Cerebellar cortex (tissue), 1 donor: ENCODE data around the gene SLC29A4.

Source experiments
- DNase-seq: peaks from one replicate; pipeline ENCODE4 v3.0.0-alpha.2; 2015; ENCODE audit warnings: low spot score

The SLC29A4 gene

DNA sequence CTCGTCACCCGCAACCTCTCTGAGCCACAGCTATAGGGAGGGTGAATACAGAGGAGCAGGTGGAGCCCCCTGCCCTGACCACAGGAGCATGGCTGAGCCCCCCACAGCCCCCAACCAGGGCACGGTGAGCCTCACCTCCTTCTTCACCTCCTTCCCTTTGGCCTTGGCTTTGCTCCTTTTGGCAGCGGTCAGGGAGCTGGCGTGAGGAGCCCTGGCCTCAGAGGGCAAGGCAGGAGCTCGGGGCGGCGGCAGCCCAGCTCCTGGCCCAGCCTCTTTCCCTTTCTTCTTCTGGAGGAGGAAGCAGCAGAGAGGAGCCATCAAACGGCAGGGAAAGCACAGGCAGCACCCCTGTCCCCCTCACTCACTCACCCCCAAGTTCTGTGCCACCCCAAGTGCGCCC lies 42.2 kb downstream of the SLC29A4 start:
- DNase-seq: no peak

DNA sequence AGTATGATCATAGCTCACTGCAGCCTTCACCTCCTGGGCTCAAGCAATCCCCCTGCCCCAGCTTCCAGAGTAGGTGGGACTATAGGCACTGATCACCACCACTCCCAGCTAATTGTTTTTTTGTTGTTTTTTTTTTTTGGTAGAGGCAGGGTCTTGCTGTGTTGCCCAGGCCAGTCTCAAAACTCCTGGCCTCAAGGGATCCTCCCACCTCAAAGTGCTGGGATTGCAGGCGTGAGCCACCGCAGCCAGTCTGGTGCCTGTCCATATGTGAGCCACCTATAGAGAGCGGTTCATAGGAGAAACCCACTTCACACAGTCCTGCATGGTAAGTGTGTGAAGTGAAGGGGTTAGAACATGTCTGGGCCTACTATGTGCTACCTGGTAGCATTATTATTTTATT lies 47.5 kb downstream of the SLC29A4 start:
- no peak for DNase-seq

DNA sequence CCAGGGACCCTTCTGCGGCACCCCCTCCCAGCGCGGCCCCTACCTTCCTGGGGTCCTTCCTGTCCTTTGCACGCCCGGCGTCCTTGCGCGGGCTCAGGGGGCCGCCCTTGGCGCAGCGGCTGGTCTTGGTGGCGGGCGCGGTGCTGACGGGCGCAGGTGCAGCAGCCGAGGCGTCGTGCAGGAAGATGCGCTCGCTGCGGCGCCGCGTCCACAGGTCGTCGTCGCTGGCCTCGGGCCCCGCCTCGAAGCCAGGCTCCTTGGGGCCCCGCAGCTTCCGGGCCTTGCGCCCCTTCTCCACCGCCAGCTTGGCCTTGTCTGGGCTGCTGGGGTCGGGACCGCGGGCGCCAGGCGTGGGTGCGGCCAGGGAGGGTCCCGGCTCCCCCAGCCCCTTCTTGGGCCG lies 49.8 kb downstream of the SLC29A4 start:
- no peak for DNase-seq

DNA sequence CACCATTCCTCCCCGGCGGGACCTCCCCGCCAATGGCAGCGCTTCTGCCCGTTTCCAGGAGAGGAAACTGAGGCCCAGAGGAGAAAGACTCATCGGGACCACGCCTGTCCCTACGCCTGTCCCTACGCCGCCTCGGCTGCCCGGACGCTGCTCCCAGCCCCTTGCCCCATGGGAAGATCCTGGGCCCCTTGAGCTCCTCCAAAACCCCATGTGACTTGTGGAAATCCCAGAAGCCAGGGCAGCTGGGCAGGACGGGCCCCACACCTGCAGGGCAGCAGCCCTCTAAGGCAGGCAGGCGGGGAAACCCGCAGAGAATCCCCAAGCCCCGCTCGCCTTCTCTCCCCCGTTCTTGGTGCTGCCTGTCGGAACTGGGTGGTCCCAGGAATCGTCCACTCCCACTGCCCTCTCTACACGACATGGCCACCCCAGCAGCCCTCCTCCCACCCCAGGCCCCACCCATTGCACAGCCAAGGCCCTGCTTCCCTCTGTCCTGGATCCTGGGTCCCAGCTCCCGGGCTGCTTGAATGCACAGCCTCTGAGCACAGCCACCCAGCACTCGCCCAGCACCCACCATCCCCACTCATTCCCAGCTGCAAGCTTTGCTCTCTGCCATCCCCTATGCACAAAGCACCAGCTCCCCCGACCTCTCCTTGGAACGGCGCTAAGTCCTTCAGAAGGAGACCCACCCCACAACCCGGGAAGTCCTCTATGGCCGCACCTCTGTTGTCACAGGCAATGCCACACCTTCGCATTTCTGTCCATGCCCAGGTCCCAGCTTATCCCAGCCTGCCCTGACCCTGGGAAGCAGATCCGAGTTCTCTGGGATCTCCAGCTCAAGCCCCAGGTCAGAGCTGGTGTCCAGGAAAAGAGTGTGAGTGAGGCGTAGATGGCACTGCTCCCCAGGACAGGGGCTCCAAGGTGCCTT lies 50.6 kb downstream of the SLC29A4 start:
- no peak for DNase-seq

DNA sequence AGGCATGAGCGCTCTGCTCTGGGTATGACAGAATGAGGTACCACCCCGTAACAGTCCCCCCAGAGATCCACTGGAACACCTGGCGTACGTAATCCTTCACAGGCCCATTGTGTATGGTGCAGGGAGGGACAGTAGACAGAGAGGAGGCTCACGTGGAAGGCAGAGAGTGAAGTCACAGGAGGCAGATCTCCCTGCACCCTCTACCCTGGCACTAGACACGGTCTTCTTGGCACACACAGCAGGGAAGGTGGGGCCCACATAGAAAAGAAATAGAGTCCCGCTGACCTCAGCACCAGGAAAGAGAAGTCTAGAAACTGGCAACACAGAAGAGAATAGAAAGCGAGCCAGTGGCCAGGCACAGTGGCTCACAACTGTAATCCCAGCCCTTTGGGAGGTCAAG lies 51.9 kb downstream of the SLC29A4 start:
- DNase-seq: no peak

DNA sequence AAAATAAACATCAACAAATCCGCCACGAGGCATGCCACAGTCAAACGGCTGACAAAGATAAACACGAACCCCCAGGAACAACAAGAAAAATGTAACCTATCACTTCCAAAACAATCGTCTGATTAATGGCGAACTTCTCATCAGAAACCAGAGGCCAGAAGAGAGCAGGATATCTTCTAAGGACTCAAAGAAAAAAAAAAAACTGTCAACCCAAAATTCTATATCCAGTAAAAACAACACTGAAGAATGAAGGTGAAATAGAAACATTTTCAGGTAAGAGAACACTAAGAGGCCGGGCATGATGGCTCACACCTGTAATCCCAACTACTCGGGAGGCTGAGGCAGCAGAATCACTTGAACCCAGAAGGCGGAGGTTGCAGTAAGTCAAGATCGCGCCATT lies 54.3 kb downstream of the SLC29A4 start:
- no peak for DNase-seq

DNA sequence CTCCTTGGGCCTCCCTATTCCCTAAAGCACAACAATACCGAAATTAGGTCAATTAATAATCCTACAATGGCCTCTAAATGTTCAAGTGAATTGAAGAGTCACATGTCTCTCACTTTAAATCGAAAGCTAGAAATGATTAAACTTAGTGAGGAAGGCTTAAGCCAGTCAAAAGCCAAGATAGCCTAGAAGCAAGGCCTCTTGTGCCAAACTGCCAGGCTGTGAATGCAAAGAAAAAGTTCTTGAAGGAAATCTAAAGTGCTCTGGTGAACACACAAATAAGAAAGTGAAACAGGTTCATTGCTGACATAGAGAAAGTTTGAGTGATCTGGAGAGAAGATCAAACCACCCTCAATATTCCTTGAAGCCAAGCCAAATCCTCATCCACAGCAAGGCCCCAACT lies 57.2 kb downstream of the SLC29A4 start:
- DNase-seq: no peak

DNA sequence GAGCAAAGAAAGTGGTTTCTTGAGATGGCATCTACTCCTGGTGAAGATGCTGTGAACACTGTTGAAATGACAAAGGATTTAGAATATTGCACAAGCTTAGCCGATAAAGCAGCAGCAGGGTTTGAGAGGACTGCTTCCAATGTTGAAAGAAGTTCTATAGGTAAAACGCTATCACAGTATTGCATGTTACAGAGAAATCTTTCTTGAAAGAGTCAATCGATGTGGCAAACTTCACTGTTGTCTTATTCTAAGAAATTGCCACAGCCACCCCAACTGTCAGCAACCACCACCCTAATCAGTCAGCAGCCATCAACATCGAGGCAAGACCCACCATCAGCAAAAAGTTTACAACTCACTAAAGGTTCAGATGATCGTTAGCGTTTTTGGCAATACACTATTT lies 59.9 kb downstream of the SLC29A4 start:
- no peak for DNase-seq

DNA sequence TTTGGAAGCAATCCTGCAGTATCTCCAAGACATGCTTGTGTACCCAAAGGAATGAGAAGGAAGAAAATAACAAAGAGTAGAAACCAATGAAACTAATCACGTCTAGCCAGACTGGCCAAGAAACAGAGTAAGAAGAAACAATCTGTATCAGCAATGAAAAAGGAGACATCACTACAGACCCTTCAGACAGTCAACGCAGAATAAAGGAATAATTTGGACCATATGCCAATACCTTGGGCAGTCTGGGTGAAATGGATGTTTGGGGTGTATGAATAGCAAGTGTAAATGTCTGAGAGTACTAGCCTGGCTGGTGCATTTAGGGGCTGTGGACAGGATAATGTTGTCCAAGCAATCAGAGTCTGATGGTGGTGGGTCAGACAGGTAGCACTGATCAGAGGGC lies 61.1 kb downstream of the SLC29A4 start:
- no peak for DNase-seq

DNA sequence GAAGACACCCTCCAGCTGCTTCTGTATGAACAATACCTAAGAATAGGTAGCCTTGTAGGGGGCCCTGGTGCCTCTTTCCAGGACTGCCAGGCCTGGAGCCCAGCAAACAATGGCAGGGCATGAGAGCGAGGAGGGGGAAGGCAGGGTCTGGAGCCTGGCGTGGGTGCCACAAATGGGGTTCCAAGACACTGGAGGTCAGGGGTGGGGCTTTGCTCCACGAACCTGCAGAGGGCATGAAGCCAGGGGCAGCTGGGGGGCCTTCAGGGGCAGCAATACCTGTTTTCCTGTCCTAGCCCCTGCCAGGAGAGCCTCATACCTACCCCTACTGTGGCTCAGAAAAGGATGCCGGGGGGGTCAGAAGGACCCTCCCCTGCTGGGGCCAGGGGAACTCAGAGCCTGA lies 61.6 kb downstream of the SLC29A4 start:
- no peak for DNase-seq

DNA sequence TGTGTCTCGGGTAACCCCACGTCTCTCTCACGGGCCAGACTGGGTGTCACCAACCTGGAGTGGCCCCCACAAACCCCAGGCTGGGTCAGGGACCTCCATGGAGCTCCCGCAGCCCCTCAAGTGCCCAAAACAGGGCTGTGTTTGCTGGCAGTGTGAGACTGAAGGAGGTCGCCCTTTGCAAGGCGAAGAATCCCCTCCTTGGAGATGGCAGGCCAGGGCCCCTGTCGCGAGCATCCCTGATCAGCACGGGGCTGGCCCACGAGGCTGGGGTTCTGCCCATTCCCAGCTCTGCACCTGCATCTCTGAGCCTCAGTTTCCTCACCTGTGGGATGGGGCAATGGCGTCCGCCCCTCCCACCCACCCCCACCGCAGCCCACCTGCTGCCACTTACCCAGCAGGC lies 62.4 kb downstream of the SLC29A4 start:
- no peak for DNase-seq

DNA sequence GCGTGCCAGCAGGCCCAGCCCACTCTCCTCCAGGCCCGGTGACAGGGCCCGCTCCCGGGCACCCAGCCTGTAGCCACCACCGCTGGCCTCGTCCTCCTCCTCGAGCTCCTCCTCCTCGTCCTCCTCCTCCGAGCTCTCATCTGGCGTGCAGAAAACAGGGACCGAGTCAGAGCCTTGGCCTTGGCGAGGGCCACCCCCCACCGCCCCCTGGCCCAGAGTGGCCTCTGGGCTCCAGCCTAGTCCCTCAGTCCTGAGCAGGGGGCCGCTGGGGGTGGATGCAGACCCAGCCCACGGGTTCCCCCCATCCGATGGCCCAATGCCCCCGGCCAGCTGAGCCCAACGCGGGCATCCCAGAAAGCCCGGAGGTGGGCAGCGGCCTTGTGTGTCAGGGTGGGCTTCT lies 62.9 kb downstream of the SLC29A4 start:
- no peak for DNase-seq

DNA sequence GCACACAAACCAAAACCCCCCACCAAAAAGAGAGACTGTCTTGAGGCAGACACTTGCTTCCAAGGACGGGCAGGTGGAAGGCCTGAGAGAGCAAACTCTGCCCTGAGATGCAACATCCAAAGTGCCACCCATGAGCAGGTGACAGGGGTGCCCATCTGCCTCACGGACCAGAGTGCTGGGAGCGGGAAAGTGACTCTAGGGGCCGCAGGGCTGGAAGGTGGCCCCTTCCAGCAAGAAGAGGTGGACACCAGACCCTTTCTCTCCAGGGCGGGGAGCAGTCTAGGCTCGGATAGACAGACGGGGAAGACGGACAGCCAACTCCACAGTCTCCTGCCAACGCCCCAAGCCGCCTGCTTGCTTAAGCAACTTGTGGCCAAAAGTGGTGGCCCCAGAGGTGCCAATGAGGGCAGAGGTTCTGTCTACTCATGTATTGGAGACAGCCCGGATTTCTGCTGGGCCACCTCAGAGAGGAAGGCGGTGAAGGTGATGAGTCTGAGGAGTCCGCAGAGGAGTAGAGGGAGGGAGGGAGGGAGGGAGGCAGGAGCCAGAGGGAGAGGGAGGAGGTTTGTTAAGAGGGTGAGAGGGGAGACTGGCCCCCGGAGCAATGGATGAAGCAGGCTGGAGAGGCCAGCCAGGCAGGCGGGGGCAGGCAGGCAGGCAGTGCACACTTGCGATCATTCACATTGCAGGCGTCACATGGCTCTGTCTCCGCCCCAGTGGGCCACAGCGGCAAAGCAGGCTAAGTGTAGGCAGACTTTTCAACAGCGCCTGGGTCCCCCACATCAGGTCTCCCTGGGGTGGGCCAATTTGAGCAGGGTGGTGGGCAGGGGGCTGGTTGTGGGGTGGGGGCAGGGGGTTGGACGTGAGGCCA lies 65.6 kb downstream of the SLC29A4 start:
- DNase-seq: no peak

DNA sequence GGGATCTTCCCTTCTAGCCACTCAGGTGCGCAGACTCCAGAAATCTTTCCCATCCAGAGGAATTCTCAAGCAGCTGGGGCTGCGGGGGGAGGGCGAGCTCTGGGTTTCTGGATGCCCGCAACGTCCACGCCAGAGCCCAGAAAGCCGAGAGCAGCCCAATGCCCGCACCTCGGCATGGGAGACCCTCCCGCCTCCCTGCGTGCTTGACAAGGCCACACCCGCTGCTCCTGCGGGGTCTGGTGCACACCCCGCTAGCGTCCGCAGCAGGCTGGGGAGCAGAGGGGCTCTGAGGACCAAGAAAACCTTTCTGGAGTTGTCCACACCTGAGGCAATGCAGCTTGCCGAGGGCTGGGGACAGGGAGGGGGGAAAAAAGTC lies 66.2 kb downstream of the SLC29A4 start:
- DNase-seq: no peak

DNA sequence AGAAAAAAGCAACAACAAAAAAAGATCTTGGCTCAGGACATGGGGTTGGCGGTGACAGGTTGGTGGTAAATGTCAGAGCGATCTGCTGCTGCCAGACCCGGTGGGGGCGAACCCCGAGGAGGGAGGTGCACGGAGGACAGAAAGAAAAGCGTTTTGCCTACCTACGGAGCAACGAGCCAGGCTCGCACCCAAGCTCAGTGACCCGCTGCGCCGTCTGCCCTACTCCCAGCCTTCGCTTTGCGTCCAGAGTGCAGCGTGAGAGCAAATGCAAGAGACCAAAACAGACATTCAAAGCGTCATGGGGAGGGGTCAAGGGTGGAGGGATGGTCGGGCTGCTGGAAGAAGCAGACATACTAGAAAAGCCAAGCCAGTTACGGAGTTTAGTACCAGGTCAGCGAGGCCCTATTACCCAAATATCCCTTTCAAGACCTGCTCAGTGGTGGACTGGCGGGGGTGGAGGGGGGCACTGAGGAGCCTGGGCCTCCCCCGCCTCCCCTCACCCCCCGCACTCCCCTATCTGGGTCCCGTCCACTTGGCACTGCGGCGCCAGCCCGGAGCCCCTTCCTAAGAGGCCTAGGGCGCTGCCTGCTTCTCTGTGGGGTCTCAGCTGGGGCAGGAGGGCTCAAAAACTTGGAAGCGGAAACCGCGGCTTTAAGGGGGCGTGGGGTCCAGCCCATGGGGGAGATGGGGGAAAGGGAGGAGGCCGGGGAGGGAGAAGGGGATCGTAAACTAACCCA lies 66.9 kb downstream of the SLC29A4 start:
- DNase-seq: no peak

DNA sequence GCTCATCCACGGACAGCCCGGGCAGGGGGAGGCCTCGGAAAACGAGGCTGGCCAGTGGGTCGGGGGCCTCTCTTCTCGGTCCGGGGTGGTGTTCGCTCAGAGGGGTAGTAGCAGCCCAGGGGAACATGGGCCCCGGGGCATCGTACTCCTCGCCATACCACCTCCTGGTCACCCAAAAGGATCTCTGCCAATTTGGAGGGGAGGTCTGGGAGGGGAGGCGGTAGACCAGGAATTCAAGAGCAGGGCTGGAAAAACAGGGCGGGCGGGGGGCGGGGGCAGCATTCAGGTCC lies 67.4 kb downstream of the SLC29A4 start:
- DNase-seq: no peak

DNA sequence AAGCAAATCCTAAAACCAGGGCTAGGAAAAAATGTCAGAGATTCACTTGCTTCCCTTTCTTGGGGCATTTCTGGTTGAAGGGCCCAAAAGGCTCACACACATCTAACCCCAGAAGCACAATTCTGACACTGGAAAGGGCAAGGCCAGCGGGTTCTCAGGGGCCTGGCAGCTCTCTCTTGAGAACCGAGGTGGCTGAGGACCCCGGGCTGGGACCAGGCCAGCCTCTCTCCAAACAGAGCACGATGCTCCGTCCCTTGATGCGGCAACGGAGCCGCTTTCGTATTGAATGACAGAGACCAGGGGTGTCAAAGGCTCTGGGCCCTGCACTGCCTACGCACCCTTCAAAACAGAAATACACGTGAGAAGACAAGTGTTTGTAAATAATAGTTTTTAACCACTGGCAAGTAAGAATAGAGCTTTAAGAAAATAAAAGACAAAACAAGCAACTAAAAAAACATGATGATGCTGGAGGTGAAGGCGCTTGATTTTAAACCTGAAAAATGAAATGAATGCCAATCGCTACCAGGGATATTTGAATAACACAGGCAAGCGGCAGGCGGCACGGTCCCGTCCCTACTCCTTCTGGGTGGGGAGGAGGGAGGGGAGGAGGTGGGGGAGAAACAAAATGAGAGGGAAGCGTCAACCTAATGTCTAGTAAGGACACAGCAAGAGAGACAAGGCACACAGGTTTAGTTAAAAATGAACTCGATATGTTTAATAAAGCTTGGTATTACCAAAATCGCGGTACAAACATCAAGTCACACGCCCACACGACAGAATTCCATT lies 68.0 kb downstream of the SLC29A4 start:
- no peak for DNase-seq

DNA sequence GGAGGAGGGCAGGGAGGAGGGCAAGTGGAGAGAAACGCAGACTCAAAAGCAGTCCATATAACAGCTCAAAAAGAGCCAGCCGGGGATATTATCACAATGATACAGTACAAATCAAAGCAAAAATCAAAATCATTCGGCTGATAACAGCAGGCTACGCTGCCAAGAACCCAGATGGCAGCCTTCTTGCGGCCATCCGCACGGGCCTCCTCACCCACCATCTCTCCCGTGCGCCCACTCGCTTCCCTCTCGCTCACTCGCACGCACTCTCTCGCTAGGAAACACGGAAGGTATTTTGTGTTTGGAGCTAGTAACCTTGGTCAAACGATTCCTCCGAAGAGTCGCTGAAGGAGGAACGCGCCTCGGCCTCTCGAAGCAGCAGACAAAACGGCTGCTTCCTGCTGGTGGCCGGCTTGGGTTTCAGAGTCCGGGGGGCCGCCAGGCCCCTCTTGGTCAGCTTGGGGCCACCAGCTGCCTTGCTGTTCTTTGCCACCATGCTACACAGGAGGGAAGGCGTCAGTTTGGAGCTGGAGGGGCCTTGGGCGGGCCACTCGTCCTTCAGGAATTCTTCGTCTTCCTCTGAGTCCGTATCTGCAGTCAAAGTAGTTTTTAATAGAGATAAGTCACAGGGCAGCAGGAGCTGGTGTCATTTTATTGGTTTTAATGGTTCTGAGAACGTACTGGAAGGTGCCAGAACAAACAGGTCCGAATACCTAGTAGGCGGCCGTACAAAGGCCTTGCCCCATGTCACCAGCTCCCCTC lies 68.9 kb downstream of the SLC29A4 start:
- DNase-seq: peak; percentile 50

DNA sequence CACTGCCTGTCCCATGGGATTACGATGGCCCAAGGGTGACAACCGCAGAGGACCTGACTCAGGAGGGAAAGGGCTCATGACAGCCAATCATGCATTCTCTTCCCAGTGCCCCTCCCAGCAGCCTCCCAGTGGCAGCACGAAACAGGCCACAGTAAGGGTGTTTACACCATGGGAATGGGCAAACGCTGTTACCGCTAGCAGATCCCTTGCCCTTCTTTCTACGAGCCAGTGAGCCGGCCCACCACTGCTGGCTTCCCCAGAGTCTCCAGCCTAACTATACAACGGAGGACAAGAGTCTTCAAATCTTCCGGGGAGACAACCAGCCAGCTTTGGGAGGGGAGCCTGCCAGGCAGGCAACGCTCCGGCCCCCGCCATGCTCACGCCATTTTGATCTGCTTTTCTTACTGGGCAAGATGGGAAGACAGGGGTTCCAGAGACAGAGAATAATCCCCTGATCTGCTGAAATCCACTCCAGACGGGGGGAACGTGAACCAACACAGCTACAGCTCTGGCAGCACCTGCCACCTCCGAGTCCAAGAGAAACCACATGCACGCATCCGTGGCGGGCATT lies 69.8 kb downstream of the SLC29A4 start:
- DNase-seq: no peak

DNA sequence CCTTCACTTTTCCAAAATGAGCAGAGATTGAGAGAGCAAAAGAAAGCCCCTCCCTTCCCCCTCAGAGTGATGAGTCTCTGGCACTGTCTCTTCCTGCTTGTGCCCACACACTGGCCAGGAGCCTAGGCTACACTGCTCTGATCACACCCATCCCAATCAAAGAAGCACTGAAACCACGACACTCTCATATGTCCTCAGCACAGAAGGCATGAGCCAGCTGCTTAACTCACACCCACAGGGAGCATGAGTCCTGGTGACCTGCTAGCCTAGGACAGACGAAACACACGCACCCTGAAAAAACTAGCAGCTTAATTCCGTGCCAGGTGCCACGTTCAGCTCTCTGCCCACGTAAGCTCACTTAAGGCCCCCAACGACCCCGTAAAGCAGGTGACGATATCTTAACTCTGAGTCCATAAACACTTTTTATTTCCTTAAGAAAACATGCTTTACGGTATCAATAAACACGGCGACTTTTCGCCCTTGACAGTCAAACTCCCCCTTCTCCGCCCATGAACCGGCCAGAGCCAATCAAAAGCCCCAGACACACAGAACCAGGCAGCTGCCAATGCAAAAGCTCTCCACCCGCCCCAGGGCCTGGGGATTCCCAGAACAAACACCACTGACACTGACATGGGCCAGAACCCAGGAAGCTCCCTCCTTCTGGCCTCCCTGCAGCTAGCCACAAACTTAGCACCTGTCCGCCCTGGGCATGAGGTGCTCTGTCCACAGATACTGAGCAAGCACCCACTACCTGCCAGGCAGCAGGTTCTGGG lies 71.9 kb downstream of the SLC29A4 start:
- peak; percentile 63 for DNase-seq
